HepG2 (cell line): ENCODE results near the gene CRAMP1. TPM values are rescaled to one million over a fixed set of nuclear protein-coding genes. Genes with fewer than 3 reads are reported as not detected.

Source experiments
- ARID3A ChIP-seq: IDR thresholded peaks from 2 replicates; pipeline ENCODE4 v1.6.1; 2012; ENCODE audit warnings: low read depth, low read length, improper control_type of control experiment
- HNF1A ChIP-seq, 2 experiments: sonication (generic) in 1 of 2; formaldehyde crosslinking in 1 of 2; IDR thresholded peaks; 2 replicates each; pipeline versions ENCODE4 v1.4.0 to v1.6.1; 2016 to 2020; ENCODE audit warnings: borderline replicate concordance in 1 of 2, low read depth in 1 of 2, mild to moderate bottlenecking in 1 of 2, missing genetic modification reagents in 1 of 2
- HOXA5 ChIP-seq: sonication (generic); formaldehyde crosslinking; IDR thresholded peaks from 2 replicates; pipeline ENCODE4 v1.4.0; 2020; ENCODE audit warnings: missing genetic modification reagents
- NR1H2 ChIP-seq: sonication (generic); formaldehyde crosslinking; IDR thresholded peaks from 2 replicates; pipeline ENCODE4 v1.8.1; 2022; ENCODE audit warnings: low read depth, missing genetic modification reagents, borderline replicate concordance
- POGK ChIP-seq: sonication (generic); formaldehyde crosslinking; conservative IDR thresholded peaks from 2 replicates; pipeline ENCODE4 v1.8.0; 2022; ENCODE audit warnings: mild to moderate bottlenecking, moderate library complexity, missing genetic modification reagents
- SETDB1 ChIP-seq: sonication (generic); formaldehyde crosslinking; IDR thresholded peaks from 2 replicates; pipeline ENCODE4 v1.5.1; 2020; ENCODE audit warnings: missing genetic modification reagents, mild to moderate bottlenecking, borderline replicate concordance
- STAT5B ChIP-seq: sonication (generic); formaldehyde crosslinking; IDR thresholded peaks from 2 replicates; pipeline ENCODE4 v1.4.0; 2020; ENCODE audit warnings: missing genetic modification reagents
- ZBTB14 ChIP-seq: sonication (generic); formaldehyde crosslinking; IDR thresholded peaks from 2 replicates; pipeline ENCODE4 v1.4.0; 2020; ENCODE audit warnings: missing genetic modification reagents
- ZHX1 ChIP-seq: sonication (generic); formaldehyde crosslinking; IDR thresholded peaks from 2 replicates; pipeline ENCODE4 v1.8.1; 2022; ENCODE audit warnings: low read depth, mild to moderate bottlenecking, missing genetic modification reagents
- ZMAT5 ChIP-seq: sonication (generic); formaldehyde crosslinking; IDR thresholded peaks from 2 replicates; pipeline ENCODE4 v1.5.0; 2020; ENCODE audit warnings: mild to moderate bottlenecking, low read depth, missing genetic modification reagents, borderline replicate concordance
- ZNF260 ChIP-seq: sonication (generic); formaldehyde crosslinking; IDR thresholded peaks from 2 replicates; pipeline ENCODE4 v1.4.0; 2020; ENCODE audit warnings: missing genetic modification reagents, low read depth, mild to moderate bottlenecking, borderline replicate concordance
- ZNF414 ChIP-seq: sonication (generic); formaldehyde crosslinking; IDR thresholded peaks from 2 replicates; pipeline ENCODE4 v1.5.0; 2020; ENCODE audit warnings: missing genetic modification reagents
- ZNF678 ChIP-seq: sonication (generic); formaldehyde crosslinking; IDR thresholded peaks from 2 replicates; pipeline ENCODE4 v1.4.0; 2020; ENCODE audit warnings: mild to moderate bottlenecking, missing genetic modification reagents
- polyA plus RNA-seq, 8 experiments: library from polyadenylated mRNA; depleted of rRNA in 3 of 8; stranded (reverse) in 7 of 8; unstranded in 1 of 8; fragments of >200 nt; fragmentation: Illumina TruSeq in 4 of 8; extraction: Trizol in 4 of 8; gene quantifications; 2 replicates each; pipeline versions ENCODE4 v1.2.1 to v1.2.3, GENCODE V29; 2011 to 2016; ENCODE audit warnings: low read depth in 4 of 8, missing spikeins in 1 of 8, mixed read lengths in 1 of 8; ENCODE audit not compliant: insufficient read depth in 1 of 8
- total RNA-seq, 5 experiments: library from RNA; depleted of rRNA; stranded (reverse); fragments of >200 nt; fragmentation: Illumina TruSeq; extraction: Trizol; gene quantifications; 2 replicates each; pipeline ENCODE4 v1.2.3, GENCODE V29; 2016; ENCODE audit warnings: low read depth in 1 of 5

The CRAMP1 gene
- total and polyA plus RNA-seq, 2 of the 13 experiments (the other 11 are each of a cell fraction or from before 2014, with no cell fraction given), result 6.8 to 9.7 TPM

- TF ChIP-seq HOXA5 (CRISPR knock-in tag) (peak; percentile 60; the same call in 1 of the 2 replicates), STAT5B (no peak), SETDB1 (CRISPR knock-in tag) (no peak), POGK (CRISPR knock-in tag) (no peak), ZBTB14 (CRISPR knock-in tag) (no peak; the same call in 1 of the 2 replicates), ZNF414 (CRISPR knock-in tag) (no peak), NR1H2 (CRISPR knock-in tag) (no peak), HNF1A (IDR thresholded peaks at IDR 0.05; ENCODE audit: low read depth) (no peak), HNF1A (CRISPR knock-in tag; IDR thresholded peaks at IDR 0.05; ENCODE audit: borderline replicate concordance) (no peak), ARID3A (no peak), ZNF678 (CRISPR knock-in tag) (no peak), ZMAT5 (CRISPR knock-in tag) (no peak), ZHX1 (CRISPR knock-in tag) (no peak), ZNF260 (CRISPR knock-in tag) (no peak)
Observed at GRCh38 chr16:1610899-1611632, 1.1 kb upstream of the CRAMP1 start (continued).
